Suprapubic skin (tissue), 4 donors: ENCODE results near the gene NR6A1. TPM values are rescaled to one million over a fixed set of nuclear protein-coding genes. Genes with fewer than 3 reads are reported as not detected.

ENCODE experiments used
- DNase-seq, 2 donors: peaks; one replicate each; pipeline ENCODE4 v3.0.0-alpha.2; 2019; ENCODE audit warnings: low spot score in 2 of 2
- H3K27ac ChIP-seq: fragments of 200-600 bp; sonication (generic); one replicate; pipeline ENCODE4 v1.5.1; 2019
- H3K27me3 ChIP-seq: fragments of 200-600 bp; sonication (generic); one replicate; pipeline ENCODE4 v1.5.1; 2019
- H3K36me3 ChIP-seq: fragments of 200-600 bp; sonication (generic); one replicate; pipeline ENCODE4 v1.5.1; 2019
- H3K4me1 ChIP-seq: fragments of 200-600 bp; sonication (generic); one replicate; pipeline ENCODE4 v1.5.1; 2019
- H3K4me3 ChIP-seq: fragments of 200-600 bp; sonication (generic); one replicate; pipeline ENCODE4 v1.5.1; 2019; ENCODE audit warnings: mild to moderate bottlenecking
- H3K9me3 ChIP-seq: fragments of 200-600 bp; sonication (generic); one replicate; pipeline ENCODE4 v1.5.1; 2019
- CTCF ChIP-seq, 2 donors: fragments of 200-600 bp in 1 of 2; fragments of 450-650 bp in 1 of 2; sonication (generic) in 1 of 2; IDR thresholded peaks; one replicate each; pipeline ENCODE4 v1.5.1; 2016 to 2019; ENCODE audit warnings: antibody characterized with exemption in 2 of 2, mild to moderate bottlenecking in 1 of 2, moderate library complexity in 1 of 2
- EP300 ChIP-seq: sonication (generic); formaldehyde crosslinking; IDR thresholded peaks from one replicate; pipeline ENCODE4 v1.6.1; 2017; ENCODE audit warnings: antibody characterized with exemption
- POLR2A ChIP-seq, 2 donors: fragments of 450-650 bp; IDR thresholded peaks; one replicate each; pipeline ENCODE4 v1.6.1; 2017; ENCODE audit warnings: antibody characterized with exemption in 2 of 2, mild to moderate bottlenecking in 2 of 2, moderate library complexity in 2 of 2
- POLR2AphosphoS5 ChIP-seq, 3 donors: sonication (generic); formaldehyde crosslinking; IDR thresholded peaks; one replicate each; pipeline ENCODE4 v1.6.1; 2017; ENCODE audit warnings: antibody characterized with exemption in 3 of 3
- WGBS: methylation state at CpG from one replicate; pipeline ENCODE4 v1.1.5; 2018; 5-methylcytosine and 5-hydroxymethylcytosine counted together
- total RNA-seq, 4 donors: library from RNA; depleted of rRNA; stranded (reverse); fragments of >200 nt; gene quantifications; one replicate each; pipeline ENCODE4 v1.1.0, GENCODE V29; 2016

NR6A1 gene
- total RNA-seq, 4 donors from 2014 or later, result 6.5 to 10.1 (median 6.8) TPM

DNA sequence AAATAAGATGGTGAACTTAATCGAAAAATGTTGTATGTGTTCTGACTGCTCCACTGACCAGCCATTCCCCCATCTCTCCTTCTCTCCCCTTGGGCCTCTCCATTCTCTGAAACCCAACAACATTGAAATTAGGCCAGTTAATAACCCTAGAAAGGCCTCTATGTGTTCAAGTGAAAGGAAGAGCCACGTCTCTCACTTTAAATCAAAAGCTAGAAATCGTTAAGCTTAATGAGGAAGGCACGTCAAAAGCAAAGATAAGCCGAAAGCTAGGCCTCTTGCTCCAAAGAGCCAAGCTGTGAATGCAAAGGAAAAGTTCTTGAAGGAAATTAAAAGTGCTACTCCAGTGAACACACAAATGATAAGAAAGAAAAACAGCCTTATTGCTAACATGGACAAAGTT is 186.5 kb downstream of the NR6A1 start:
- 90% methylated on average over 5 of the region's 5 CpGs for WGBS
- Histone ChIP-seq H3K27ac (no peak overlapping the region), H3K4me3 (no peak overlapping the region), H3K9me3 (no peaks in the 10 kb centered on the region), H3K27me3 (no peaks in the 10 kb centered on the region), H3K36me3 (no peaks in the 10 kb centered on the region), H3K4me1 (no peaks in the 10 kb centered on the region)
- no peak for TF ChIP-seq EP300
- TF ChIP-seq POLR2AphosphoS5 (IDR thresholded peaks at IDR 0.05), result no peak
- no peak for TF ChIP-seq POLR2A (IDR thresholded peaks at IDR 0.05)
- no peak for TF ChIP-seq CTCF (IDR thresholded peaks at IDR 0.05)
- no peak for DNase-seq

DNA sequence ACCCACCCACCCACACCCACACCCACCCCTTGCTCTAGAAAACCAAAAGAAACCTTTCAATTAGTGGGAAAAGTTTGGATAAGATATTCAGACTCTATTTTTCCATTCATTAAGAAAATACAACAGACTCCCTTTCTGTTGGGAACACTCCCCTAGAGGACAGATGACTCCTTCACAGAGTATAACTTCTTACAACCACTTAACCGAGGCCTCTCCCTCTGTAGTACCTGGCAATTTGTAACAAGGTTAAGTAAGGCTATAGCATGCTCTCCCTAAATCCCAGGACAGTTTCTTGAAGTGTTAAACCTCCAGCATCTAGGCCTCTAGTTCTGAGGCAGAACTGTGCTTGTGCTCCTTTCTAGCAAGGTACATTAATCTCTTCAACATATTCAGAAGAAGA is 188.0 kb downstream of the NR6A1 start:
- DNase-seq, result no peak
- no peak overlapping the region for H3K4me3 ChIP-seq
- no peaks in the 10 kb centered on the region for H3K36me3 ChIP-seq
- no peaks in the 10 kb centered on the region for H3K27me3 ChIP-seq
- H3K27ac ChIP-seq, result no peak overlapping the region
- TF ChIP-seq CTCF (IDR thresholded peaks at IDR 0.05) (no peak), EP300 (no peak), POLR2AphosphoS5 (IDR thresholded peaks at IDR 0.05) (no peak), POLR2A (IDR thresholded peaks at IDR 0.05) (no peak)
- H3K9me3 ChIP-seq, result no peaks in the 10 kb centered on the region
- WGBS, result 66% methylated on average over 1 of the region's 1 CpG
- no peaks in the 10 kb centered on the region for H3K4me1 ChIP-seq

DNA sequence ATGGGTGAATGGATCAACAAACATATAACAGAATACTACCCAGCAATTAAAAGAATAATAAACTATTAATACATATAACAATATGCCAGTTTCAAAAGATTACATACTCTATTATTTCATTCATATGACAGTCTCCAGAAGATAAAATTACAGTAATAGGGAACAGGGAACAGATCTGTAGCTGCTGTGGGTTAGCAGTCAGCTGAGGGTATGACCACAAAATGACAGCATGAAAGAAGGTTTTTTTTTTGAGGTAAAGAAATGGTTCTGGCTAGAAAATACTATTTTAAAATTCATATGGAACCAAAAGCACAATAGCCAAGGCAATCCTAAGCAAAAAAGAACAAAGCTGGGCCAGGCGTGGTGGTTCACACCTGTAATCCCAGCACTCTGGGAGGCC is 190.9 kb downstream of the NR6A1 start:
- Histone ChIP-seq H3K27ac (no peak overlapping the region), H3K36me3 (no peaks in the 10 kb centered on the region), H3K4me3 (no peak overlapping the region), H3K9me3 (no peaks in the 10 kb centered on the region), H3K4me1 (no peaks in the 10 kb centered on the region), H3K27me3 (no peaks in the 10 kb centered on the region)
- WGBS, result 96% methylated on average over 1 of the region's 1 CpG
- TF ChIP-seq CTCF (IDR thresholded peaks at IDR 0.05), result no peak
- TF ChIP-seq POLR2A (IDR thresholded peaks at IDR 0.05), result no peak
- TF ChIP-seq EP300, result no peak
- TF ChIP-seq POLR2AphosphoS5 (IDR thresholded peaks at IDR 0.05), result no peak
- DNase-seq, result no peak

GRCh38 chr9:124576751-124577150 is 194.4 kb downstream of the NR6A1 start:
- WGBS, result 94% methylated on average over 6 of the region's 6 CpGs
- TF ChIP-seq EP300 (no peak), POLR2A (IDR thresholded peaks at IDR 0.05) (no peak), POLR2AphosphoS5 (IDR thresholded peaks at IDR 0.05) (no peak), CTCF (IDR thresholded peaks at IDR 0.05) (no peak)
- no peak for DNase-seq
- H3K9me3 ChIP-seq, result no peaks in the 10 kb centered on the region
- H3K4me3 ChIP-seq, result no peak overlapping the region
- no peaks in the 10 kb centered on the region for H3K4me1 ChIP-seq
- no peak overlapping the region for H3K27ac ChIP-seq
- H3K27me3 ChIP-seq, result no peaks in the 10 kb centered on the region
- H3K36me3 ChIP-seq, result no peaks in the 10 kb centered on the region

GRCh38 chr9:124574534-124575375 is 196.4 kb downstream of the NR6A1 start:
- no peaks in the 10 kb centered on the region for H3K27me3 ChIP-seq
- no peak overlapping the region for H3K27ac ChIP-seq
- H3K36me3 ChIP-seq, result no peaks in the 10 kb centered on the region
- H3K9me3 ChIP-seq, result no peaks in the 10 kb centered on the region
- peaks cover 6% of the 10 kb centered on the region for H3K4me1 ChIP-seq
- 75% methylated on average over 10 of the region's 10 CpGs for WGBS
- DNase-seq, result no peak
- TF ChIP-seq CTCF (IDR thresholded peaks at IDR 0.05) (no peak), EP300 (no peak), POLR2AphosphoS5 (IDR thresholded peaks at IDR 0.05) (no peak), POLR2A (IDR thresholded peaks at IDR 0.05) (no peak)
- H3K4me3 ChIP-seq, result no peak overlapping the region
